ENCODE data around the gene MROH7.

Gene MROH7

DNA sequence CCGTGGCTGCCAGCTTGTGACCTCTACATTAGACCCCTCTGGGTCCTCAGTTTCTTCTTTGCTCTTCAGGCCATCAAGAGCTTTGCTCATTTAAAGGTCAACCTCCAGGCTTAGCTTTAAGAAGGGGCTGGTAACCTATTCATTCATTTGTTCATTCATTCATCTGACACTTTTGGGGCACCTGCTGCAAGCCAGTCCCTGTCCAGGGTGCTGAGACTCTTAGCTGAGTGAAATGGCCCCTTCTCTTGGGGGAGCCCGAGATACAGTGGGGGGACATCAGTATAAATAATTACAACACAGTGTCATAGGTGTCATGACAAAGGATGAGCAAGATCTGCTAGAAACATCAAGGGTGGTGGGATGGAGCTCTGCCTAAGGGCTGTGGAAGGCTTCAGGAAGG lies 63.6 kb downstream of the MROH7 start:
- TF ChIP-seq, protein P1, sequence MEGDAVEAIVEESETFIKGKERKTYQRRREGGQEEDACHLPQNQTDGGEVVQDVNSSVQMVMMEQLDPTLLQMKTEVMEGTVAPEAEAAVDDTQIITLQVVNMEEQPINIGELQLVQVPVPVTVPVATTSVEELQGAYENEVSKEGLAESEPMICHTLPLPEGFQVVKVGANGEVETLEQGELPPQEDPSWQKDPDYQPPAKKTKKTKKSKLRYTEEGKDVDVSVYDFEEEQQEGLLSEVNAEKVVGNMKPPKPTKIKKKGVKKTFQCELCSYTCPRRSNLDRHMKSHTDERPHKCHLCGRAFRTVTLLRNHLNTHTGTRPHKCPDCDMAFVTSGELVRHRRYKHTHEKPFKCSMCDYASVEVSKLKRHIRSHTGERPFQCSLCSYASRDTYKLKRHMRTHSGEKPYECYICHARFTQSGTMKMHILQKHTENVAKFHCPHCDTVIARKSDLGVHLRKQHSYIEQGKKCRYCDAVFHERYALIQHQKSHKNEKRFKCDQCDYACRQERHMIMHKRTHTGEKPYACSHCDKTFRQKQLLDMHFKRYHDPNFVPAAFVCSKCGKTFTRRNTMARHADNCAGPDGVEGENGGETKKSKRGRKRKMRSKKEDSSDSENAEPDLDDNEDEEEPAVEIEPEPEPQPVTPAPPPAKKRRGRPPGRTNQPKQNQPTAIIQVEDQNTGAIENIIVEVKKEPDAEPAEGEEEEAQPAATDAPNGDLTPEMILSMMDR (IDR thresholded peaks at IDR 0.05; ENCODE audit: control insufficient read depth, extremely low read depth, insufficient read depth), result no peak
- no peak for DNase-seq (ENCODE audit: low read depth)
- no peak overlapping the region for H3K4me3 ChIP-seq (ENCODE audit: low read depth, low read length)

DNA sequence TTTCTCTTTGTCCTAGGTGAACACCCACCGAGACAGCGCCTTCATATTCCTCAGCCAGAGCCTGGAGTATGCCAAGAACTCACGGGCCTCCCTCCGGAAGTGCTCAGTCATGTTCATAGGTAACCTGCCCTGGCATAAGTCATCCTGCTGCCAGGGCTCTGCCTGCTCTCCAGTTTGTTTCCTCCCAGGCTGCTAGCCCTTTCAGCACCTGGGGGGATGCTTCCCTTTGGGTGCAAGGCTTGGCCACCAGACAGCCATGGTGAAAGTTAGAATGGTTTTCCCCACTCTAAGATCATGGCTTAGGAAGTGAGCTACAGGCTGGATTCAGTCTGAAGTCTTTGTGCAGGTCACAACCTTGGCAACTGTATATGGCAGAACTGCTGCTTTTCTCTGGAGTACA lies 64.8 kb downstream of the MROH7 start:
- DNase-seq (ENCODE audit: low read depth), result no peak
- no peak overlapping the region for H3K4me3 ChIP-seq (ENCODE audit: low read depth, low read length)
- TF ChIP-seq, protein P1 (IDR thresholded peaks at IDR 0.05; ENCODE audit: control insufficient read depth, extremely low read depth, insufficient read depth), result no peak

GRCh38 chr1:54708385-54708784 lies 66.8 kb downstream of the MROH7 start:
- TF ChIP-seq, protein P1 (IDR thresholded peaks at IDR 0.05; ENCODE audit: control insufficient read depth, extremely low read depth, insufficient read depth), result no peak
- no peak for DNase-seq (ENCODE audit: low read depth)
- H3K4me3 ChIP-seq (ENCODE audit: low read depth, low read length), result no peak overlapping the region

- TF ChIP-seq, protein P1 (IDR thresholded peaks at IDR 0.05; ENCODE audit: control insufficient read depth, extremely low read depth, insufficient read depth), result no peak
- no peak for DNase-seq (ENCODE audit: low read depth)
- H3K4me3 ChIP-seq (ENCODE audit: low read depth, low read length), result no peak overlapping the region
Observed at GRCh38 chr1:54709547-54710292, 68.1 kb downstream of the MROH7 start.

DNA sequence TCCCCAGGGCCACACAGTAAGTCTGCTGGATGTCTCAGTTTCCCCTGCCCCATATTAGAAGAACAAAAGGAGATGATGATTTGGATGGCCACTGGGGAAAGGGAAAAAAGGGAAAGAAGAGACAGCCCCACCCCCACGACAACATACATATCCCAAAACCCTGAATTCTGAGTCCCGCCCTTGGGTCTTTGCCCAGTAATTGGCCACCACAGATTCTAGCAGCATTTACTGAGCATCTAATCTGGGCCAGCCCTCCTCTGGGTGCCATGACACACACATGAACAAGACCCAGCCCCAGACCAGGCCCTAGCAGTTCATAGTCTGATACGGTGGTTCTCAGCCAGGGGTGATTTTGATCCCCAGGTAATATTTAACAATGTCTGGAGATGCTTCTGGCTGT lies 68.8 kb downstream of the MROH7 start:
- H3K4me3 ChIP-seq (ENCODE audit: low read depth, low read length), result no peak overlapping the region
- no peak for DNase-seq (ENCODE audit: low read depth)
- TF ChIP-seq, protein P1 (IDR thresholded peaks at IDR 0.05; ENCODE audit: control insufficient read depth, extremely low read depth, insufficient read depth), result no peak

DNA sequence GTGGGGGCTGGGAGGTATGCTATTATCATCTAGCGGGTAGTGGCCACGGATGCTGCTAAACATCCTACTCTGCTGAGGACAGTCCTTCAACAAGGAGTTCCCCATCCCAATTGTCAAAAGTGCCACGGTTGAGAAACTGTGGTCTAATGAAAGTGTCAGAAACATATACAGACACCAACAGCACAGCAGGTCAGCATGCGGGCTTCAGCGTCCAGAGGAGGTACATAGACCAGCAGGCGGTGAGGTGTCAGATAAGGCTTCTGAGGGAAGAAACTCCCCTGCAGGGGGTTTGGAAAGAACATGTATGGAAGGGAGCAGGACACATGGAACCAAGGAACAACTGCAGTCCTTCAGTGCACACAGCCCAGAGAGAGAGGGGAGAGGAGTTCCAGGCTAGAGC lies 69.3 kb downstream of the MROH7 start:
- H3K4me3 ChIP-seq (ENCODE audit: low read depth, low read length), result no peak overlapping the region
- DNase-seq (ENCODE audit: low read depth), result no peak
- TF ChIP-seq, protein P1 (IDR thresholded peaks at IDR 0.05; ENCODE audit: control insufficient read depth, extremely low read depth, insufficient read depth), result no peak

DNA sequence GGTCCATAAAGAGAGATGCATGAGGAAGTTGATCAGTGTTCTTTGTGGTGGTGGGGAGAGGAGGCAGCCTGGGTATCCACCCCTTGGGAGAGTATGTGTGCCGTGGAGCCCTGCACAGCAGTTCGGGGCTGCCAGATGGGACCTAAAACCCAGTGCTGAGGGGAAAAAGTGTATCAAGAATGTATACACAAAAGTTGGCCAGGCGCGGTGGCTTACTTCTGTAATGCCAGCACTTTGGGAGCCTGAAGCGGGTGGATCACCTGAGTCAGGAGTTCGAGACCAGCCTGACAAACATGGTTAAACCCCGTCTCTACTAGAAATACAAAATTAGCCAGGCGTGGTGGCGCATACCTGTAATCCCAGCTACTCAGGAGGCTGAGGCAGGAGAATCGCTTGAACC lies 70.0 kb downstream of the MROH7 start:
- TF ChIP-seq, protein P1 (IDR thresholded peaks at IDR 0.05; ENCODE audit: control insufficient read depth, extremely low read depth, insufficient read depth), result no peak
- DNase-seq (ENCODE audit: low read depth), result no peak
- H3K4me3 ChIP-seq (ENCODE audit: low read depth, low read length), result no peak overlapping the region
